Measurements from ENCODE around the gene RAB33B.
"Not testable (repeated sequence)": the region's sequence is repeated elsewhere in the genome, so short reads cannot be mapped to it uniquely, and the experiment has no call there.

The RAB33B gene

GRCh38 chr4:139443661-139444060, 10.3 kb upstream of the RAB33B start:
- no peak overlapping the region for H3K27ac ChIP-seq
- no peak for TF ChIP-seq Cebpa-rat (IDR thresholded peaks at IDR 0.05)
- no peak overlapping the region for H3K4me2 ChIP-seq
- no peaks in the 10 kb centered on the region for H3K27me3 ChIP-seq
- H3K4me3 ChIP-seq = no peak overlapping the region
- H3K4me1 ChIP-seq = no peaks in the 10 kb centered on the region
- H3K9me3 ChIP-seq = peaks cover 33% of the 10 kb centered on the region
- peaks cover 32% of the 10 kb centered on the region for H3K36me3 ChIP-seq
- no peaks in the 10 kb centered on the region for H4K20me1 ChIP-seq
- no peak overlapping the region for H3K9ac ChIP-seq

DNA sequence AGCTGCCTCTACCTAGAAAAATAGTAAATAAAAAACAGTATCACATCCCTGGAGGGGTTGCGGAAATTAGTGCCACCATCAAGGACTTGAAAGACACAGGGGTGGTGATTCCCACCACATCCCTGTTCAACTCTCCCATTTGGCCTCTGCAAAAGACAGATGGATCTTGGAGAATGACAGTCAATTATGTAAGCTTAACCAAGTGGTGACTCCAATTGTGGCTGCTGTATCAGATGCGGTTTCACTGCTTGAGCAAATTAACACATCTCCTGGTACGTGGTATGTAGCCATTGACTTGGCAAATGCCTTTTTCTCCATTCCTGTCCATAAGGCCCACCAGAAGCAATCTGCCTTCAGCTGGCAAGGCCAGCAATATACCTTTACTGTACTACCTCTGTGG, 9.0 kb upstream of the RAB33B start:
- H3K9ac ChIP-seq, H3K4me3 ChIP-seq, H3K4me1 ChIP-seq, H4K20me1 ChIP-seq, H3K27ac ChIP-seq, H3K4me2 ChIP-seq, H3K27me3 ChIP-seq: not testable (repeated sequence)
- Histone ChIP-seq H3K36me3 (peaks cover 36% of the 10 kb centered on the region), H3K9me3 (peaks cover 34% of the 10 kb centered on the region)

DNA sequence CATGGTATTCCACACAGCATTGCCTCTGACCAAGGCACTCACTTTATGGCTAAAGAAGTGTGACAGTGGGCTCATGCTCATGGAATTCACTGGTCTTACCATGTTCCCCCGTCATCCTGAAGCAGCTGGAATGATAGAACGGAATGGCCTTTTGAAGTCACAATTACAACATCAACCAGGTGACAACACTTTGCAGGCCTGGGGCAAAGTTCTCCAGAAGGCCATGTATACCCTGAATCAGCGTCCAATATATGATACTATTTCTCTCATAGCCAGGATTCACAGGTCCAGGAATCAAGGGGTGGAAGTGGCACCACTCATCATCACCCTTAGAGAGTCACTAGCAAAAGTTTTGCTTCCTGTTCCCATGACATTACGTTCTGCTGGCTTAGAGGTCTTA, 6.8 kb upstream of the RAB33B start:
- not testable (repeated sequence) for H4K20me1 ChIP-seq, H3K4me2 ChIP-seq, H3K27me3 ChIP-seq, H3K4me1 ChIP-seq, H3K27ac ChIP-seq, H3K4me3 ChIP-seq, H3K9ac ChIP-seq
- Histone ChIP-seq H3K36me3 (peaks cover 32% of the 10 kb centered on the region; the same call in 1 of the 2 replicates), H3K9me3 (peaks cover 25% of the 10 kb centered on the region)

GRCh38 chr4:139450586-139450985, 3.3 kb upstream of the RAB33B start:
- H3K27ac ChIP-seq = no peak overlapping the region
- H3K36me3 ChIP-seq = peaks cover 28% of the 10 kb centered on the region; the same call in 1 of the 2 replicates
- peaks cover 12% of the 10 kb centered on the region; the same call in 1 of the 2 replicates for H4K20me1 ChIP-seq
- no peaks in the 10 kb centered on the region for H3K27me3 ChIP-seq
- peaks cover 25% of the 10 kb centered on the region for H3K9me3 ChIP-seq
- TF ChIP-seq Cebpa-rat (IDR thresholded peaks at IDR 0.05) = no peak
- peaks cover 27% of the 10 kb centered on the region for H3K4me1 ChIP-seq
- H3K9ac ChIP-seq = no peak overlapping the region
- H3K4me2 ChIP-seq = no peak overlapping the region
- H3K4me3 ChIP-seq = no peak overlapping the region

DNA sequence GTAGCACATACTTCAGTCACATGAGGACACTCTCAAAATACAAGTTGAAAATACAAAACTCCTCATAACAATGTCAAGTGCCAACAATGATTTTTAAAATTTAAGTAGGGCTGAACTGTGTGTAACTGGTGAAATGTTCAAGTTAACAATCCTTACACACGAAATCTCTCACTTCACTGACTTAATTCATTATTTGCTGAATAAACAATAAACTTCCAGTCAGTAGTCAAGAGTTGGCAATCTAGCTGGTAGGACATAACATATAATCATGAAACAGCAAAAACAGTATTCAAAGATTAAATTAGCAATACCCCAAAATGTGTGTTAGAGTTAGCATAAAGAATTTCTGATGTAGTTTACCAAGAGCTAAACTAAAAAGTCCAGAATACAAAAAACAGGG, 1.9 kb upstream of the RAB33B start:
- no peak overlapping the region for H3K4me3 ChIP-seq
- TF ChIP-seq Cebpa-rat (IDR thresholded peaks at IDR 0.05) = no peak

DNA sequence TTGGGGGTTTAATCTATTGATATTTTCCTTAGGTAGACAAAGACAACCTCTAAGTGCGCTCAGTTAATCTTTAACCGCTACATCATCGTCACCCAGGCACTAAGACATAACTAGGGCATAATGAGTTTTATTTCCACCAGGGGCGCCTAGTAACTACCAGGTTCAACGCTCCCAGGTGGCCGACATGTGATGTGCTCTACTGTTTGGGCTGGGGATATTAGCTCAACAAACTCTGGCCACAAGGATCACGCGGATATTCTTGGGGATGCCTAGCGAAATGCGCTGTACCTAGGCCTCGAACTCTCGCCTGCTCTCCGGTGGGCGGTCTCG, 915 bp upstream of the RAB33B start:
- Histone ChIP-seq H3K4me2 (peak overlapping the region; percentile 82), H3K36me3 (peaks cover 15% of the 10 kb centered on the region; the same call in 1 of the 2 replicates), H3K9me3 (peaks cover 24% of the 10 kb centered on the region), H3K27me3 (no peaks in the 10 kb centered on the region), H4K20me1 (peaks cover 14% of the 10 kb centered on the region), H3K4me3 (peak overlapping the region; percentile 91), H3K27ac (peak overlapping the region; percentile 90), H3K9ac (peak overlapping the region; percentile 90), H3K4me1 (peaks cover 42% of the 10 kb centered on the region)
- TF ChIP-seq Cebpa-rat (IDR thresholded peaks at IDR 0.05) = no peak

More for the DNA sequence above, 1.9 kb upstream of the RAB33B start:
- Histone ChIP-seq H3K4me1 (peaks cover 41% of the 10 kb centered on the region), H3K27me3 (no peaks in the 10 kb centered on the region), H4K20me1 (peaks cover 12% of the 10 kb centered on the region; the same call in 1 of the 2 replicates), H3K4me2 (peak overlapping the region; percentile 82), H3K36me3 (peaks cover 19% of the 10 kb centered on the region; the same call in 1 of the 2 replicates), H3K9ac (no peak overlapping the region), H3K9me3 (peaks cover 25% of the 10 kb centered on the region), H3K27ac (0 out of 2 replicates have a peak overlapping the region, but pooled peaks have one; percentile 90)

DNA sequence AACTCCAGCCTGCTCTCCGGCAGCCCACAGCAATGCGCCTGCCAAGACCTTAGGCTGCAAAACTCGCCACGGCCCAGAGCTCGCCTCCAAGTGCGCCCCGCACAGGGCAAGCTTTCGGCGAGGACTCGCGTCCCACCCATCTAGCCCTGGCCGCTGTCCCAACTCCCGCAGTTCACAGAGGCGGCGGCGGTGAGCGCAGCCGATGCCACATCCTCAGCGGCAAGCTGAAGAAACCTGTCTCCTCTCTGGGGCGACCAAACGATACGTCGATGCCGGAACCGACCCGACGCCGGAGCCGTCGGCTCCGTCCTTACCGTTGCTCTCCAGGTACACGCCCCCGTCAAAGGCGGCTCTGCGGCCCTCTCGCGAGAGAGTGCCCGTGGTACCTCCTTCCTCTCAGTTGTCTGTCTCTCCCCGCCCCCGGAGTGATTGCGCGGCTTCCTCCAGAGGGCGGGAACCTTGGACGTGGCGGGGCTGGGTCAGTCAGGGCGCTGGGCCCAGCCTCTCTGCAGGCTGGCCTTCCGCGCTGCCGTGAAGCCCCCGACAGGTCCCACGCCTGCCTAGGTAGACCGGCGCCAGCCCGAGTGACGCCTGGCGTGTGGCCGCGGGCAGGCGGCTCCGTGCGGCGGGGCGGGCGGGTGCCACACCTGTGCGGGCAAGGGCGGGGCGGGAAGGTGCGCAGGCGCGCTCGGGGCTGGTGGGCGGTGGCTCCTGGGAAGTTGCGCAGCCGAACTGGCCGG, 380 bp upstream of the RAB33B start:
- Histone ChIP-seq H4K20me1 (peaks cover 19% of the 10 kb centered on the region), H3K27ac (peak overlapping the region; percentile 90), H3K9me3 (peaks cover 19% of the 10 kb centered on the region), H3K4me2 (peak overlapping the region; percentile 89), H3K4me3 (peak overlapping the region; percentile 91), H3K27me3 (no peaks in the 10 kb centered on the region), H3K9ac (peak overlapping the region; percentile 90), H3K4me1 (peaks cover 42% of the 10 kb centered on the region), H3K36me3 (peaks cover 15% of the 10 kb centered on the region; the same call in 1 of the 2 replicates)
- no peak for TF ChIP-seq Cebpa-rat (IDR thresholded peaks at IDR 0.05)

- H3K4me3 ChIP-seq = peak overlapping the region; percentile 91
- peak overlapping the region; percentile 89 for H3K4me2 ChIP-seq
- H3K27me3 ChIP-seq = no peaks in the 10 kb centered on the region
- 0 out of 2 replicates have a peak, but pooled peaks cover 3% of the 10 kb centered on the region for H3K36me3 ChIP-seq
- peaks cover 42% of the 10 kb centered on the region for H3K4me1 ChIP-seq
- no peak overlapping the region for H3K27ac ChIP-seq
- no peak for TF ChIP-seq Cebpa-rat (IDR thresholded peaks at IDR 0.05)
- peak overlapping the region; percentile 25; the same call in 1 of the 2 replicates for H3K9ac ChIP-seq
- peaks cover 20% of the 10 kb centered on the region for H4K20me1 ChIP-seq
- peaks cover 3% of the 10 kb centered on the region for H3K9me3 ChIP-seq
These were observed 1.2 kb downstream of the RAB33B start for GRCh38 chr4:139455126-139455538.

- Histone ChIP-seq H3K27me3 (no peaks in the 10 kb centered on the region), H3K9me3 (no peaks in the 10 kb centered on the region), H3K4me2 (peak overlapping the region; percentile 89; the same call in 1 of the 2 replicates), H3K27ac (no peak overlapping the region), H3K4me1 (peaks cover 32% of the 10 kb centered on the region), H3K36me3 (no peaks in the 10 kb centered on the region), H4K20me1 (peaks cover 30% of the 10 kb centered on the region), H3K9ac (no peak overlapping the region), H3K4me3 (no peak overlapping the region)
- no peak for TF ChIP-seq Cebpa-rat (IDR thresholded peaks at IDR 0.05)
These were observed 3.4 kb downstream of the RAB33B start for GRCh38 chr4:139457318-139457717.

DNA sequence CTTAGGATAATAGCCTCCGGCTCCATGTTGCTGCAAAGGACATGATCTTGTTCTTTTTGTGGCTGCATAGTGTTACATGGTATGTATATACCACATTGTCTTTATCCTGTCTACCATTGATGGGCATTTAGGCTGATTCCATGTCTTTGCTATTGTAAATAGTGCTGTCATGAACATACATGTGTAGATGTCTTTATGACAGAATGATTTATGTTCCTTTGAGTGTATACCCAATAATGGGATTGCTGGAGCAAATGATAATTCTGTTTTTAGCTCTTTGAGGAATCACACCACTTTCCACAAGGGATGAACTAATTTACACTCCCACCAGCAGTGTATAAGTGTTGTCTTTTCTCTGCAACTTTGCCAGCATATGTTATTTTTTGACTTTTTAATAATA, 4.6 kb downstream of the RAB33B start:
- H3K4me3 ChIP-seq = no peak overlapping the region
- no peak overlapping the region for H3K4me2 ChIP-seq

More for the DNA sequence above, 4.6 kb downstream of the RAB33B start:
- H3K27me3 ChIP-seq = no peaks in the 10 kb centered on the region
- no peaks in the 10 kb centered on the region for H3K9me3 ChIP-seq
- H4K20me1 ChIP-seq = peaks cover 30% of the 10 kb centered on the region
- H3K9ac ChIP-seq = no peak overlapping the region
- H3K4me1 ChIP-seq = peaks cover 26% of the 10 kb centered on the region
- H3K36me3 ChIP-seq = peaks cover 7% of the 10 kb centered on the region; the same call in 1 of the 2 replicates
- H3K27ac ChIP-seq = no peak overlapping the region
- TF ChIP-seq Cebpa-rat (IDR thresholded peaks at IDR 0.05) = no peak

Data from BLaER1 (cell line).